Fibroblast of upper back skin (primary cell): ENCODE data around the gene ST3GAL2.

Experiments used
- DNase-seq: peaks from one replicate; pipeline ENCODE4 v3.0.0-alpha.2; 2013

ST3GAL2 gene

DNA sequence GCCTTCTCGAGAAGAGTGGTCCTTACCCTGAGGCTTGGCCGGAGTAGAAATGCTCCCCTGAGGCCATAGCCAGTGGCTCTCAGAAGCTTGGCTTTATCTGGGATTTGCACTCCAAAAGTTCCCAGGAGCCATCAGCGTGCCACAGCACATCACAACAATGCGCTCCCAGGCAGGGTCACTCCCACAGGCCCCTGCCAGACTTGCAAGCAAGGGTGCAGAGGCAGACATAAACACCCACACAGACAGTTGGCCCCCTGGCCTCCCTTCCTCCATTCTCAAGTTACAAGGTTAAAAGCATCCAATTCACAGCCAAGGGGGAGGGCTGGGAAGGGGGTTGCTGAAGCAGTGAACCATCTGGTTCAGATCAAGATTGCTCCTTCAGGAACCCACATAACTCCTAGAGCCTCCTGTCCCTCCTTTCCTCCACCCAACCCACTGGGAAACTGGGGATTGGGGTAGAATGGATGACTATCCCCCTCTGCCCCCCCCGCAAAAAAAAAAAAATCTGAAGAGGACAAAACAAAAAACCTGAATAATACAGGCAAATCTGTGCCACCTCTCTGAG, 1.8 kb downstream of the ST3GAL2 start:
- peak; percentile 96 for DNase-seq

DNA sequence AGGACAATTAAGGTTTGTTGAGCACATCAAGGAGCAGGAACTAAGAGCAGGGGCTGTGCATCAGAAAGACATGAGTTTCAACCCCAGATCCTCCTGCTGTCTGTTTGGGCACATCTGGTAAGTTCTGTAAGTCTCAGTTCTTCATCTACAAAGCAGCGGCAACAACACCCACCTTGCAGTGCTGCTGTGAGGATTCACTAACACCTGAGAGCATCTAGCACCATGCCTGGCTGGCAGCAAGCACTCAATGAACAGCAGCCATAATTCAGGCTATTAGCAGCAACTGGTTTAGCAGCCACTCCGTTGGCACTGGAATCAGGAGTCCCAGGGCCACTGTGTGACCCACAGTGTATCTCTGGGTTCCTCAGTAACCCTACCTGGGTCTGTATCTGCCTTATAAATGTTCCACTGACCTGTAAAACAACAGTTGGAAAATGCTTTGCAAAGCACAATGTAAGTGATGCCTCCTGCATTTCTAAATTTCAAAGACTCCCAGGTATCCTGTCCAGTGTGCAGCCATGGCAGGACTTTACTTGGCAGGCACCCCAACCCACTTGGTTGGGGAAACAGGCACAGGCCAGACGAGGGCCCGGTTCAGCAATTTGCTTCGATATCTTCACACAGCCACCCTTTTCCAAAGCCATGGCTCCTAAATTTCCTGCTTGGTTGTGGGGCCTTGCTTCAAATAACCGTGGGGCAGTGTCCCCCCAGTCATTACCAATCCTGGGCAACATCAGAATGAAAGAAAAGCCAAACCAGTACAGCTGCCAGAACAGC, 4.2 kb downstream of the ST3GAL2 start:
- no peak for DNase-seq

DNA sequence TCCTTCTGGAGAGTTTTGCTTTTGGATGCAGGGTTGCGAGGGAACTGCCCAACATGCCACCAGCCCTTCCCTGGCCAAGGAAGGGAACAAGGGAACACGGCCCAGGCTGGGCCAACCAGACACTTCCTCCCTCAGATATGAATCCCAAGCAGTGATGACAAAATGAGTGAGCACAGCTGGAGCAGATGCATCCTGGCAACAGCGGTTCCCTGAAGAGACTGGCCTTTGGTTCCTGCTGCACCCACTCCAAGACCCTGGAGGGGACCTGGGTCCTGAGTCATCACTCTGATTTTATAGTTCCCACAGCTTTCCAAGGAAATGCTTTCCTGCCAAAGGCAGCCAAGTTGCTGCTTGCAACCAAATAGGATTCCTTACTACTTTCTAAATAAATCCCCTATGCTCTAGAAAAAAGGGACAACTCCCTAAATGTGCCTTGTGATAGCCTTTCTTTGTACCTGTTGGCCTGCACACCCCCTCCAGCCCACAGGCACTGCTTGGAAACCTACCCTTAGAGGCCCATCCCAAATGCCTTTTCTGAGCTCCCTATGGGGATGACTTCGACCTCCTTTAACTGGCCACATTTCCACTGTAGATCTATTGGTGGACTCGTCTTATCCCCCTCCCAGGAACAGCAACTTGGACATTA, 5.3 kb downstream of the ST3GAL2 start:
- peak; percentile 84 for DNase-seq

DNA sequence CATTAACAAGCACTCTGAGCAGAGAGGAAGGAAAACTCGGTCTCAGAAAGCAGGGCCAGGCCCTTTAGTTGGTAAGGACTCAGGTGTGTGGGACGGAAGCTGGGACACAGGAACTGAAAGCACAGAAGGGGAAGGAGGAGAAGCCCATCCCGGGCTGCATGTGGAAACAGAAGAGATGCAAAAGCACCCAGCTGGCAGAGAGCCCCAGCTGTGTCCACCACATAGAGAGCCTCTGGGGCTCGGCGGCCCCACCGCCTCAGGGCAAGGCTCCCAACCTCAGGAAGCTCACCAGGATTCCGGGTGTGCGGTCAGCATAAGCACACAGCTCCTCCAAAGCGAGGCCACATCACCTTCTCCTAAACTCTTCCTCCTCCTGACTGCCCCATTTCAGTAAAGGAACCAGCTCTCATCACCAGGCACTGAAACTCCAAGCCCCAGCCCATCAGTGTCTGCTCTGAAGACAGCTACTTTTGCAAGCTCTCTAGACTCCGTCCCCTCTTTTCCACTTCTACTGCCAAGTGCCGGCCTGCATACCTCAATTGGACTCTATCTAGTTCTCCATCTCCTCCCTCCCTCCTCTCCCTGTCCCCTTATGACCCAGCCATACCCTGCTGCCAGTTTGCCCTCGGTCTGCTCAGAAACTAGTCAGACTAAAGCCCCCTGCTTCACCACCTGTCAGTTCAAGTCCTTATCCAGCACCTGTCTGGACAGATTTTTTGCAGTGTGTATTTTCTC, 6.0 kb downstream of the ST3GAL2 start:
- no peak for DNase-seq

DNA sequence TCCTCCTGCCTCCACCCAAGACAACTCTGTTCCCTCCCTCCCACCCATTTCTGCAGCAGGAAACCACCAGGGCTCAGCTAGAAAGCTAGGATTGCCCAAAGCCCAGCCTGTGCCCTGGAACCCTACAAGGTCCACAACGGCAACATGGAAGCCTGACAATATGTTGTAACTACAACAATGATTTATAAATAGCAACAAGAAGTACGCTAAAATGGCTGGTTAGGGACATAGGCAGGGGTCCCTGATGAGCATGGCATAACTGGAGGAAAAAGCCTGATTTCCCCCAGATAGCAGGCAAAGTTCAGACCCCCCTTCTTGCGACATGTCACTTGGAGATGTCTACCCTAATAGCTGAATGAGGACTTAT, 6.6 kb downstream of the ST3GAL2 start:
- no peak for DNase-seq

DNA sequence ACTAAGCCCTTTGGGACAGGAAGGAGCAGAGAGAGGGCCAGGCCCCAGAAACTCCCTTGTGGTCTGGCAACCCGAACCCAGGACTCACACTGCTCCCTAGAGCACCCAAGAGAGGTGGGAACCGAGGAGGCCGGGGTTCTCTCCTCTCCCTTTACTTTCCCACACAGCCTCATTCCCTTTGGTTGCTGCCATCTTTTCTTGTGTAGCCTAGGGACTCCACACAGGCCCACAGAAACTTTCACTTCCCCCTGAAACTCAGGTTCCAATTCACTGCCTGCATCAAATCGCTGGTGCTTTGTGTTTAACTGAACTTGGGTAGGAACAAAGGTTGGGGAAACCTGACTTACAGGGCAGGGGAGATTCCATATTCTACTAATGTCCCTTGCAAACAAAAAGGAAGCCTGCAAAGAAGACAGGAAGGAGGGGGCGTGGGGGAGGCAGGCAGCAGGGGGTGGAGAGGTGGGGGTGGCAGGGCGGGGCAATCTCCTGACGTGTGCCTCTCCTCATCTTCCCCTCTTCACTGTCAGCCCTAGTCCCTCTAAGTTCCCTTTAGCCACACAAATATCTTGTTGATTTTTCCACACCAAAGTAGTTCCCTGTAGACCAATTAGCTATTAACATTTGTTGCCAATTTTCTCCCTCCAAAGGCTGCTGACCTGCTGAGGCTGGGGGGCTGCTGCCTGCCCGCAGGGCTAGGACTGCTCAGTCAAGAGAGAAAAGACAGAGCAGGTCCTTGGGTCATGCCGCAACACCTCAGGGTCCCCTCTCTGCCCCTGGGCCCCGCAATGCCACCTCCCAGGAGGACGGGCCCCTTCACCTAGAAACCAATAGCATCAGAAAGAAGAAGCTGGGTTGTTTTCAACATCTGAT, 8.0 kb downstream of the ST3GAL2 start:
- peak; percentile 19 for DNase-seq

DNA sequence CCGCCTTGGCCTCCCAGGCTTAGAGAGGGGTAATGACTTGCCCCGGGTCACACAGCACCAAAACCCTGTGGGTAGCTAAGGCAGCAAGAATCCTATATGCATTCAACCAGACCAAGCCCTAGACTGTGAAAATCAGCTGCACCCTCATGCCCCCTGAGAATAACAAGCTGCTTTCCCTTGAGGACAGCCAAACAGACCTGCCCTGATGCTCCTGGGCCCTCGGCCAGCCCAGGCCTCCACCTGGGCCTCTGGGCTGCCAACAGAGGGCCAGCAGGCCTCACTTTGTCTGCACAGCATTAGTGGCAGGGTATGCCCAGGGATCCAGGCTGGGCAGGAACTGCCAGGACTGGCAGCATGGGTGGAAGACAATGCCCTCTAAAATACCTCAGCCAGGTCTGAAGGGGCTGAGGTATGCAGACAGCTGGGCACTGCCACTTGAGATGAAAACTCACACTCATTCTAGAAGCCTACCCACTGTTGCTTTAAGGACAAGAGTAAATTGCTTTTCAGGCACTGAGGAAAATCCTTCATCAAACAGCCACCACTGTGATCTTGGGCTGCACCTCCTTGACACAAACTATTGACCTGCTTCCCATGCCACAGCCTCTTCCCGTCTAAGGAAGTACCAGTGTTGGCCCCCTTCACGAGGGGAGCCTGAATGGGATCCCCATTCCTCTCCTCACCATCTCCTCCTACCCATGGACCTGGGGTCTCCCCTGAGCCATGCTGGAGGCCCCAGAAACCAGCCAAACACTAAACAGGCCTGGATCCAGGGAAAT, 8.8 kb downstream of the ST3GAL2 start:
- DNase-seq = no peak

DNA sequence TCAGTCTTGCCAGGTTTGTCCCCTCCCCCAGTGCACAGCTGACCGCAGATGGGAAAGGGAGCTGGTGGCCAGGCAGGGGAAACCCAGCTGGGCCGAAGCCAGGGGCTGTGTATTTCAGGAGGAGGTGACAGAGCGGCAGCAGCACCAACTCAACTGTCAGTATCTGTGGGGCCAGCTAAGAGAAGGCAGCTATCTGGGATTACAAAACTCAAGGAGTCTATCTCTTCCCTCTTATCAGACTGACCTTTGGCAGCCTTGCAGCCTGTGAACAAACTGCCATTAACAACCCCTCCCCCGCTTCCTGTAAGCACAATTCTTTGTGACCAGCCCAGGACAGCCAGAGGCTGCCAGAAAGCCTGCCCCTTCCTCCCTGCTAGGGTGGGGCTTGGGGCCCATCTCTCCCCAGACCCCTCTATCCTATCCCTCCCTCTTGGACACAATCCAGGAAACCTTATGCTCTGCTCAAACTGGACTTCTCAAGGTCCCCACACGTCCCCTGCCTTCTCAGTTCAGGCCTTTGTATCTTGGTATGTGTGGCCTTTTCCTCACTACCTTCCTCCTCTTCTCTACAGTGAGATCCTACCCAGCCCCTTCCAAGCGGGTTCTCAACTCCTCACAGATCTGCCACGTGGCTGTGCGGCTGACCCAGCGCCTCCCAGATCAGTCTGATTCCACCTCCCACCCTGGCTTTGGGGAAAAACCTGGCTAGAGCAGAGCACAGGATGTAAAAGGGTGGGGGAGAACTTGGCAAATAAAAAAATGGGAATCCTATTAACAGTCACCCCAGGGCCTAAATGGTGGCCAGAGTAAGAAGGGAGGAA, 10.5 kb downstream of the ST3GAL2 start:
- peak; percentile 94 for DNase-seq

DNA sequence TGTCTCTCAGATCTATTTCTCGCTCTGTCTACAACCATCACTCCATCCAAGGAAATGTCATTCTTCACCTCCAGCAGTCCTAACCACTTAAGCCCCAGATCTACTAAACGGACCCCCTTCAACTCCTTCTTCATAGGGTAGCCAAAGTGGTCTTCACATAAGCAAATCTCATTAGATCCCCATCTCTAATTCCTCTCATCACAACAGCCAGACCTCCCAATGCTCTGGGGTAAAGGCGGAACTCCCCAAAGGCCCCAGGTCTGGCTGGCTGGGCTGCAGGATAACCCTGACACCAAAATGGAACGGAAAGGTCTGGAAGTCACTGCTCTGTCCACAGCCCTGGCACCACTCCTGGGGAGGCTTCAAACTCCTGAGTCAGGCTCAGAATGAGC, 11.1 kb downstream of the ST3GAL2 start:
- DNase-seq = no peak

DNA sequence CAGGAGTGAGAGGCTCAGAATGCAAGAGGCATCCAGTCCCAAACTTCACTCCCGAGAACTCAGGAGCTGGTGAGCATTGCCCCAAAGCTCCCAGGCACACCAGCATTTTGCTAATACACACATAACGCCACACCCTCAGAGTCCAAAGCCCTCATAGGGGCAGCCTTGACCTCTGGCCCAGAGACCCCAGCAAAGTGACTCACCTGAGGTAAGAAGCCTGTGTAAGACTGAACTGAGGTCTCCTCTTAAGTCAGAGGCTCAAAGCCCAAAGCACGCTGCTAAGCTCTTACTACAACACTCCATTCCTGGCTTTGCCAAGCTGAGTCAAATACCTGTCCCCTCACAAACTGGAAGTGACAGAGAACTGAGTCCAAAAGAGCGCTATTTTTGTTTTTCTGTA, 16.4 kb downstream of the ST3GAL2 start:
- no peak for DNase-seq

DNA sequence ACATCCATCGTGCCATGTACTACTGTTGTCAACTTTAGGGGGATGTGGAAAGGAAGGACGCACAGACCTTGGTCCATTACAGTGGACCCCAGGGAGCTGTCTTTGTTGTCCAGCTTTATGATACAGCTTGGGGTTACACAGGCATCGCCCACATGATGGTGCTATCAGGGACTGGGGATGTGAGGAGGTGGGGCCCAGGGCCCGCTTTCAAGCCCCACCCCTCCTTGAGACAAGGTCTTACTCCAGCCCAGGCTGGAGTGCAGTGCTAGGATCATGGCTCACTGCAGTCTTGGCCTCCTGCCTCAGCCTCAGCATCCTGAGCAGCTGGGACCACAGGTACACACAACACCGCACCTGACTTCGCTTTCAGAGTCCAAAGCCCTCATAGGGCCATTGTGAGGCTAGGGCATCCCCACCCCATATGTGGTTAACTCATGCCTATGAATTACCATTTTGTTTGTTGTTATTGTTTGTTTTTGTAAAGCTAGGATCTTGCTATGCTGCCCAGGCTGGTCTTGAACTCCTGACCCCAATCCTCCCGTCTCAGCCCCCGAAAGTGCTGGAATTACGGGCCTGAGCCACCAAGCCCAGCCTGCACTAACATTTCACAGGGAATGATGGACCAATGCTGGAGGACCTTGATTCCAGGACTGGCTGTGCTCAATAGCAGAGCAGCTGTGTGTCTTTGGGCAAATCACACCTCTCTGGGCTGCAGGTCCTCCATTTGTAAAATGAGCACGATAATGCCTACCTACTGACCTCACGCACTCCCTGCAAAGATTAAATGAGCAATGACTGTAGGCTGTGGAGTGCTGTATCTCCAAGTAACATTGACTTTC, 17.2 kb downstream of the ST3GAL2 start:
- no peak for DNase-seq

DNA sequence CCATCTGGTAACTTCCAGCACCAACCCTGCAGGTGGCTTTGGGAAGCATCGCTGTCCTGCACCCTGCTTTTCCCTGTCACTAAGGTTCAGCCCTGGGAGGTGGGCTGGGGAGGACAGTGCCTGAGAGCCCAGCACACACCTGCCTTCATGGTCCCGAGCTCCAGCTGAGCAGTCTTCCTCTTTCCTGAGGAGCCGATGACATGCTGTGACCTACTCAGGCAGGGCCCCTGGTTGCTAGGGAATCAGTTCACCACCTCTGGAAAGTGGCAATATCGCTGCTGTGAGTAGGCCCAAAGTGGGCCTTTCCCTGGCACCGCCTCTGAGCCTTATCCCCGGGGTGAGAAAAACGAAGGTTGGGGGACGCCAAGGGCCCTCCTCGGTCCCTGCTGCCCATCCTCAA, 17.9 kb downstream of the ST3GAL2 start:
- DNase-seq = no peak

DNA sequence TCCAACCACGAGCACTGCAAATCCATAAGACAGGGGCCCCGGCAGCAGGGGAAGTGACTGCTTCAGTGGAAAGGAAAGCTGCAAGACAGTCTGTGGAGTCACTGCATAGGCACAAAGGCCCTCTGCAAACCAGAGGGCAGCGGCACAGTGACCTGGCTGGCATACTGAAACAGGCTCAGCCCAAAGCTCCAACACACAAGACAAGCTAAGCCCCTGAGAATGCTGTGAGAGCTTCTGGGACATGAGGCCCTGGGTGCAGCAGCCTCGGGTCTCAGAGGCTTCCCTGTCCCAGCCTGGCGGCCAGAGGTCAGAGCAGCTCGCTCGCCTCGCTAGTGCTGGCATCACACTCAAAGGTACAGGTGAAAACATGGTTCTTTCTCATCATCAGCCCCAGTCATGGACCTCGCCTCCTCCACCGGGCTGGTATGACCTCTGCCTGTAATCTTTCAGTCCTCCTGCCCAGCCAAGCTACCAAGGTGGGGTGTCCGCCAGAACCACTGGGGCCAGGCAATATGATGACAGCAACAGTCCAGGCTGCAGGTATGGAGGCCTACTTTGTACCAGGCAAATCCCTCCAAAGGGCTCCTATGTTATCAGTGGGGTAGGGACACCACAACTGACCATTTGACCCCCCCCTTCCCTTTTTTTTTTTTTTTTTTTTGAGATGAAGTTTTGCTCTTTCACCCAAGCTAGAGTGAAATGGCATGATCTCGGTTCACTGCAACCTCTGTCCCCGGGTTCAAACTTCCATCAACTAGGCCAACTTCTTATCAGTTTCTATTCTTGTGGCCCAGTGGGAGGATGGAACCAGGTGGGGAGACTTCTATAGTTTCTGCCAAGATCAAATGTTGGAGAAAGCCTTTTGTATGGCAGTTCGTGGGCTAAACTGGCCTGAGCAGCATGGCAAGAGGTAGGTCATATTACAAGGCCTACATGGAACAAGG, 19.2 kb downstream of the ST3GAL2 start:
- DNase-seq = no peak

DNA sequence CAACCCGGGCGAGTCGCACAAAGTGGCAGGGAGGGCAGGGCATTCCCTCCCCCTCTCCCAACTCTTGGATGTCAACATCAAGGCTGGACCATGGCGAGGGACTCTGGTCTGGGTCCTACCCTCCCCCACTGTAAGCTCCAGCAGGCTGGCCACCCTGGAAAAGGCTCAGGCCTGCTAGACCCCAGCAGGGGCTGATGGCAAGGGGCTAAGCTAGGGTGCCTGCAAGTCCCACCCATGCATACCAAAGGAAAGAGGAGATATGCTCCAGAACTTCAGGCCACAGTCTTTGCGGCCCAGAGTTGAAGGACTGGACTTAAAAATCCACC, 19.9 kb downstream of the ST3GAL2 start:
- no peak for DNase-seq

DNA sequence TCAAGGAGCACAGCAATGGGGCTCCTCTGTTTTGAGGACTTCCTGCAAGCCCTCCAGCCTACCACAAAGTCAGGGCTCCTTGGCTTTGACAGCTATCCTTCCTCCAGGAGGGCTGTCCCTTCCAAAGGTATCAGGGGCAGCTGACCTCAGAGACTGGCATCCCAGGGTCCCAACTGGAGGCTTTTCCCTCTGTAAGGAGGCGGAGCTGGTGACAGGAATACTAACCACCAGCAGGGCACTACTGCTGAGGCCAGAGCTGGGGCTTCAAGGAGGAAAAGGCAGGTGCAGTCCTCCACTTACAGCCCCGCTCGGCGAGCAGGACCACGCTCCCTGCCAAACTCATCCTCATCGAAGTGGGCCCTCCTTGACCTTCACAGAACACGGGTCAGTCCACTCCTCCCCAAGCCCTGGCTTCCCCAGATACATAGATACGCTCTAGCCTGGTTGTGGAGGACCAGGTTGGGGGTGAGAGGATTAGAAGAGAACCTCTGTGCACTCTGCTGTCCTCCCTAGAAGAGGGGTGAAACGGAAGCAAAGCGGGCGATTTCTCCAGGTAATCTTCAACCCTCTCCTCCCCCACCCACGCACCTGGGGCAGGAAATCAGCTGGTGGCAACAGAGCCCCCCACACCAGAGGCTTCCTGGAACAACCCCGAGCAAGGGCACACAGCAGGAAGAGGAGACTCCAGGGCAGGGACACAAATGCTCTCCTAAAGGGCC, 20.5 kb downstream of the ST3GAL2 start:
- no peak for DNase-seq

DNA sequence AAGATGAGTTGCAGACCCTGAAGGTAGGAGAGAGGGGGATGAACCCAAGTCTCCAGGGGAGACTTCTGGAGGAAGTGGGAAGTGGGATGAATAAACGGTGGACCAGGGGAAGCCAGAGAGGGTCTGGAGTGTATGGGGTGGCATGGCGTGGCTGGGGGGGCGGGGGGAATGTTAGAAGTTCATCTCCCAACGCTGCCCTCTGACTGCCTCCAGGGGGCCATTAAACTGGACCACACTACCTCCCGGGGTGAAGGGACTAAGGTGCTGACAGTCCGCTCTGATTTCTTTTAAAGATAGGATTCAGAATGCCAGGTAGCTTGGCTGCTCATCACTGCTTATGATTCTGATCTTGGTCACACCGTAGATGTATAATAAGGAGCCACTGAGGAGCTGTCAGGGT, 21.2 kb downstream of the ST3GAL2 start:
- no peak for DNase-seq

DNA sequence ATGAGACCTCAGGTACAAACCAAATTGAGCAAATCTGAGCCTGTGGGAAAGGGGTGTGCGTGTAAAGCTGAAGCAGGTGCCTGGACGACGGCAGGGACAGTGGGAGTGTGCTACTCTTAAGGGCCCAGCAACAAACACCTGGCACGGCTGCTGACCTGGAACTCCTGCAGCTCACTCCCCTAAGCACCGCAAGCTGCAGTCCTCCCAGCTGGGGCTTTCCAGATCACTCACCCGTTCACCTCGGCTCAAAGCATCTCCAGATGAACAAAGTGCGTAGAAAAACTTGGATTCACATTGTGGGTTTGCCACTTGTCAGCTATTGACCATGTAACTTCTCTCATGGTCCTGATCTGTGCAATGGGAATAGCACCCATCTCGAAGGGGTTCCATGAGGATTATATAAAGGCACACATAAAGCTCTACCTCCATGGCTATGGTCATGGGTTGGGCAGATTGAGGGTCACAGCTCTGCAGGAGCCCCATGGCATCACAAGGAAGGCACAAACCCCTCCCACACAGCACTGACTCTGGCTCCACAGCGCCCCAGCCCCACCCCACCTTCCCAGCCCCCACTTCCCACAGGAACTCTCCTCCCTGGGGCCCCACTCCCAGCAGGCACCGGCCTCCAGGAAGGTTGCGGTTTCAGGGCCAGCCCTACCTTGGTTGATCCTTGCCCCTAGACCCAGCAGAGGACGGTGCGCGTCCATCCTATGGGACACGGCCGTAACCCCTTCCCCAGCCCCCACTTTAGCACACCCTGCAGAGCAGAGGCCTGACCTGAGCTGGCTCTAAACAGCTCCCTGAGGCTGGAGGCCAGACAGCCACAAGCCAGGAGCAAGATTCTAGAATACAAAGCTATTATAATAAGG, 21.9 kb downstream of the ST3GAL2 start:
- DNase-seq = no peak
